Mesenchymal stem cell (in vitro differentiated cells and primary cell): ENCODE results near the gene JMY.

ENCODE experiments used
- DNase-seq: peaks from one replicate; pipeline ENCODE4 v3.0.0-alpha.2; 2013
- H2AFZ ChIP-seq: one replicate; pipeline ENCODE4 v1.6.1; 2013; ENCODE audit warnings: low read depth, mild to moderate bottlenecking, control low read depth, inconsistent platforms, low read length, moderate library complexity
- H2AK5ac ChIP-seq: 2 replicates; pipeline ENCODE4 v1.6.1; 2013; ENCODE audit warnings: low read length, moderate library complexity, mild to moderate bottlenecking, inconsistent platforms; ENCODE audit not compliant: severe bottlenecking
- H2BK120ac ChIP-seq: one replicate; pipeline ENCODE4 v1.6.1; 2013; ENCODE audit warnings: low read depth, mild to moderate bottlenecking, inconsistent platforms, low read length, moderate library complexity
- H2BK12ac ChIP-seq, 2 experiments: one replicate each; pipeline ENCODE4 v1.6.1; 2013; ENCODE audit warnings: inconsistent platforms in 2 of 2, low read length in 2 of 2, mild to moderate bottlenecking in 2 of 2, moderate library complexity in 2 of 2, control low read depth in 1 of 2
- H2BK15ac ChIP-seq: one replicate; pipeline ENCODE4 v1.6.1; 2013; ENCODE audit warnings: mild to moderate bottlenecking, low read depth, inconsistent platforms; ENCODE audit not compliant: poor library complexity, severe bottlenecking
- H2BK5ac ChIP-seq: 2 replicates; pipeline ENCODE4 v1.6.1; 2013; ENCODE audit warnings: low read depth, mild to moderate bottlenecking, low read length, control low read depth, inconsistent platforms; ENCODE audit not compliant: poor library complexity, severe bottlenecking
- H3K14ac ChIP-seq, 2 experiments: one replicate each; pipeline ENCODE4 v1.6.1; 2013; ENCODE audit warnings: inconsistent platforms in 2 of 2, low read length in 2 of 2, control low read depth in 1 of 2, mild to moderate bottlenecking in 1 of 2, moderate library complexity in 1 of 2
- H3K18ac ChIP-seq, 2 experiments: one replicate each; pipeline ENCODE4 v1.6.1; 2013; ENCODE audit warnings: inconsistent platforms in 2 of 2, low read length in 2 of 2, control low read depth in 1 of 2, low read depth in 1 of 2, mild to moderate bottlenecking in 1 of 2
- H3K23ac ChIP-seq, 2 experiments: one replicate each; pipeline ENCODE4 v1.6.1; 2013; ENCODE audit warnings: inconsistent platforms in 2 of 2, low read length in 2 of 2, mild to moderate bottlenecking in 2 of 2, moderate library complexity in 2 of 2, control low read depth in 1 of 2
- H3K27ac ChIP-seq: 2 replicates; pipeline ENCODE4 v1.5.1; 2013; ENCODE audit warnings: mild to moderate bottlenecking, moderate library complexity, low read length, control low read depth, inconsistent platforms; ENCODE audit not compliant: poor library complexity, severe bottlenecking
- H3K27me3 ChIP-seq, 2 experiments: 2 replicates each; pipeline versions ENCODE4 v1.6.1 to v1.7.0; 2013; ENCODE audit warnings: low read length in 2 of 2, mild to moderate bottlenecking in 2 of 2, moderate library complexity in 2 of 2, control low read depth in 1 of 2, inconsistent platforms in 1 of 2; ENCODE audit not compliant: control insufficient read depth in 1 of 2, insufficient read depth in 1 of 2
- H3K36me3 ChIP-seq, 2 experiments: 2 replicates each; pipeline versions ENCODE4 v1.6.1 to v1.7.0; 2013; ENCODE audit warnings: low read length in 2 of 2, control low read depth in 1 of 2, inconsistent platforms in 1 of 2, low read depth in 1 of 2, mild to moderate bottlenecking in 1 of 2; ENCODE audit not compliant: insufficient read depth in 2 of 2, control insufficient read depth in 1 of 2
- H3K4ac ChIP-seq, 2 experiments: one replicate each; pipeline ENCODE4 v1.6.1; 2013; ENCODE audit warnings: inconsistent platforms in 2 of 2, low read length in 2 of 2, mild to moderate bottlenecking in 2 of 2, moderate library complexity in 2 of 2, control low read depth in 1 of 2, low read depth in 1 of 2
- H3K4me1 ChIP-seq: 2 replicates; pipeline ENCODE4 v1.6.1; 2013; ENCODE audit warnings: low read depth, low read length, control low read depth; ENCODE audit not compliant: control insufficient read depth, insufficient read depth
- H3K4me2 ChIP-seq: 2 replicates; pipeline ENCODE4 v1.6.1; 2013; ENCODE audit warnings: low read length, mild to moderate bottlenecking, inconsistent platforms; ENCODE audit not compliant: poor library complexity, severe bottlenecking
- H3K4me3 ChIP-seq, 2 experiments: 2 replicates each; pipeline versions ENCODE4 v1.5.1 to v1.7.0; 2013; ENCODE audit warnings: low read length in 2 of 2, mild to moderate bottlenecking in 2 of 2, control low read depth in 1 of 2, low read depth in 1 of 2; ENCODE audit not compliant: insufficient read depth in 1 of 2
- H3K79me1 ChIP-seq: replicated peaks from 2 replicates; pipeline ENCODE4 v1.6.1; 2013; ENCODE audit warnings: mild to moderate bottlenecking, control low read depth, low read length, inconsistent platforms; ENCODE audit not compliant: poor library complexity, severe bottlenecking
- H3K9ac ChIP-seq: 2 replicates; pipeline ENCODE4 v1.7.0; 2013; ENCODE audit warnings: mild to moderate bottlenecking, low read length, moderate library complexity
- H3K9me3 ChIP-seq: 2 replicates; pipeline ENCODE4 v1.7.0; 2013; ENCODE audit warnings: mild to moderate bottlenecking, low read length; ENCODE audit not compliant: control insufficient read depth
- H4K8ac ChIP-seq: one replicate; pipeline ENCODE4 v1.6.1; 2013; ENCODE audit warnings: inconsistent platforms, mild to moderate bottlenecking, low read length, moderate library complexity
- H4K91ac ChIP-seq: one replicate; pipeline ENCODE4 v1.6.1; 2013; ENCODE audit warnings: mild to moderate bottlenecking, low read length, inconsistent platforms
- WGBS: methylation state at CpG from one replicate; pipeline ENCODE4 v1.1.7; 2013; ENCODE audit warnings: mixed read lengths; 5-methylcytosine and 5-hydroxymethylcytosine counted together

The JMY gene

GRCh38 chr5:79329453-79329852, 93.5 kb downstream of the JMY start:
- H3K79me1 ChIP-seq: no peaks in the 10 kb centered on the region
- no peaks in the 10 kb centered on the region for H3K9me3 ChIP-seq
- no peak overlapping the region for H3K4me3 ChIP-seq
- no peaks in the 10 kb centered on the region for H3K27me3 ChIP-seq
- H2AFZ ChIP-seq: no peak overlapping the region
- no peak overlapping the region for H3K4ac ChIP-seq
- H2AK5ac ChIP-seq: no peak overlapping the region
- H2BK5ac ChIP-seq: no peak overlapping the region
- H2BK12ac ChIP-seq: no peak overlapping the region
- no peak overlapping the region for H3K9ac ChIP-seq
- H2BK120ac ChIP-seq: no peak overlapping the region
- no peak overlapping the region for H3K14ac ChIP-seq
- no peak overlapping the region for H4K91ac ChIP-seq
- no peak overlapping the region for H3K23ac ChIP-seq
- WGBS: 92% methylated on average over 4 of the region's 4 CpGs
- H2BK15ac ChIP-seq: peak overlapping the region; percentile 28
- H3K18ac ChIP-seq: no peak overlapping the region
- H4K8ac ChIP-seq: no peak overlapping the region
- no peak for DNase-seq
- H3K27ac ChIP-seq: no peak overlapping the region
- no peak overlapping the region for H3K4me2 ChIP-seq
- H3K36me3 ChIP-seq: peaks cover 0 to 1% of the 10 kb centered on the region in 2 experiments
- H3K4me1 ChIP-seq: no peaks in the 10 kb centered on the region

- no peak overlapping the region for H2AFZ ChIP-seq
- H2BK15ac ChIP-seq: no peak overlapping the region
- H4K91ac ChIP-seq: no peak overlapping the region
- no peak overlapping the region for H3K27ac ChIP-seq
- no peaks in the 10 kb centered on the region for H3K9me3 ChIP-seq
- WGBS: 74% methylated on average over 4 of the region's 5 CpGs
- H3K4ac ChIP-seq: no peak overlapping the region
- no peaks in the 10 kb centered on the region for H3K79me1 ChIP-seq
- H2AK5ac ChIP-seq: no peak overlapping the region
- no peak overlapping the region for H3K23ac ChIP-seq
- no peak overlapping the region for H2BK120ac ChIP-seq
- no peak overlapping the region for H2BK5ac ChIP-seq
- no peak for DNase-seq
- H3K9ac ChIP-seq: no peak overlapping the region
- no peak overlapping the region for H2BK12ac ChIP-seq
- no peak overlapping the region for H3K14ac ChIP-seq
- no peak overlapping the region for H3K4me2 ChIP-seq
- H3K36me3 ChIP-seq: no peaks in the 10 kb centered on the region
- no peak overlapping the region for H3K4me3 ChIP-seq
- no peaks in the 10 kb centered on the region for H3K27me3 ChIP-seq
- no peaks in the 10 kb centered on the region for H3K4me1 ChIP-seq
- H4K8ac ChIP-seq: no peak overlapping the region
- no peak overlapping the region for H3K18ac ChIP-seq
Measured at GRCh38 chr5:79330071-79330470, 94.1 kb downstream of the JMY start.

- H3K14ac ChIP-seq: no peak overlapping the region
- H3K9me3 ChIP-seq: no peaks in the 10 kb centered on the region
- no peak overlapping the region for H3K4me3 ChIP-seq
- H3K4me2 ChIP-seq: no peak overlapping the region
- H2BK120ac ChIP-seq: no peak overlapping the region
- no peak overlapping the region for H3K23ac ChIP-seq
- H3K27me3 ChIP-seq: no peaks in the 10 kb centered on the region
- H2AK5ac ChIP-seq: no peak overlapping the region
- H3K27ac ChIP-seq: no peak overlapping the region
- peak overlapping the region; percentile 17 for H4K8ac ChIP-seq
- DNase-seq: no peak
- no peak overlapping the region for H2BK12ac ChIP-seq
- no peak overlapping the region for H3K9ac ChIP-seq
- 93% methylated on average over 6 of the region's 10 CpGs for WGBS
- no peak overlapping the region for H3K4ac ChIP-seq
- H2BK15ac ChIP-seq: no peak overlapping the region
- no peak overlapping the region for H3K18ac ChIP-seq
- H2BK5ac ChIP-seq: no peak overlapping the region
- H4K91ac ChIP-seq: no peak overlapping the region
- H2AFZ ChIP-seq: no peak overlapping the region
- H3K36me3 ChIP-seq: no peaks in the 10 kb centered on the region
- H3K4me1 ChIP-seq: no peaks in the 10 kb centered on the region
- H3K79me1 ChIP-seq: no peaks in the 10 kb centered on the region
Measured at GRCh38 chr5:79333852-79334557, 98.1 kb downstream of the JMY start.

DNA sequence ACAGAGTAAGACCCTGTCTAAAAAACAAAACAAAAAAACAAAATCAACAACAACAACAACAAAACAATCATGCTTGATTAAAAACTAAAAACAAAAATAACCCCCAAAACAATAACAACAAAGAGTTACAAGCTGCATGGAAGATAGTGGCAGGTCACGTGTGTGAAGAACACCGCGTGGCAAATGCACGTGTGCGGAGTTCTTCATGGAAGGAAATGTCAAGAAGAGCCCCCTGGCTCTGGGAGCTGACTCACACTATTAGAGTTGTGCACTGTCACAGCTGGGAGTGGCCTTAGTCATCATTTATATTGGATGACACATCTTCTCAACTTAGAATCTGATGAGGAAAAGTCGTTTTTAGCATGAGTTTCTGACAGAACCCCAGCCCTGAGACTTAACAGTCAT, 110.5 kb downstream of the JMY start:
- Histone ChIP-seq H2BK120ac (no peak overlapping the region), H3K14ac (no peak overlapping the region), H3K27ac (no peak overlapping the region), H2BK15ac (no peak overlapping the region), H3K79me1 (no peaks in the 10 kb centered on the region), H2BK12ac (no peak overlapping the region), H2BK5ac (no peak overlapping the region), H3K4me3 (no peak overlapping the region), H4K91ac (no peak overlapping the region), H3K4ac (no peak overlapping the region), H3K9me3 (no peaks in the 10 kb centered on the region), H3K4me2 (no peak overlapping the region), H3K18ac (no peak overlapping the region), H3K4me1 (peaks cover 1% of the 10 kb centered on the region), H2AFZ (no peak overlapping the region), H3K23ac (no peak overlapping the region), H4K8ac (no peak overlapping the region), H3K36me3 (no peaks in the 10 kb centered on the region), H3K9ac (no peak overlapping the region), H3K27me3 (no peaks in the 10 kb centered on the region), H2AK5ac (no peak overlapping the region)
- peak; percentile 60 for DNase-seq
- WGBS: 62% methylated on average over 6 of the region's 6 CpGs
